Neural progenitor cell (in vitro differentiated cells): Measurements from ENCODE around the gene FGF23. TPM values are rescaled to one million over a fixed set of nuclear protein-coding genes. Genes with fewer than 3 reads are reported as not detected.

Experiments used
- DNase-seq: peaks from one replicate; pipeline ENCODE4 v3.0.0-alpha.2; 2016; ENCODE audit warnings: low spot score
- H2AFZ ChIP-seq: fragments of 200-600 bp; sonication (generic); replicated peaks from 2 replicates; pipeline ENCODE4 v1.6.1; 2016; ENCODE audit warnings: antibody characterized with exemption
- H3F3A ChIP-seq: fragments of 200-600 bp; sonication (generic); 2 replicates; pipeline ENCODE4 v1.6.1; 2016; ENCODE audit warnings: antibody characterized with exemption, low read depth
- H3K27ac ChIP-seq: fragments of 200-600 bp; sonication (generic); 2 replicates; pipeline ENCODE4 v1.5.1; 2016; ENCODE audit warnings: mild to moderate bottlenecking
- H3K27me3 ChIP-seq: fragments of 200-600 bp; sonication (generic); 2 replicates; pipeline ENCODE4 v1.6.1; 2016; ENCODE audit warnings: mild to moderate bottlenecking, moderate library complexity
- H3K36me3 ChIP-seq: fragments of 200-600 bp; sonication (generic); 2 replicates; pipeline ENCODE4 v1.5.1; 2016
- H3K4me1 ChIP-seq: fragments of 200-600 bp; sonication (generic); 2 replicates; pipeline ENCODE4 v1.6.1; 2016; ENCODE audit warnings: mixed run types
- H3K4me2 ChIP-seq: fragments of 200-600 bp; sonication (generic); 2 replicates; pipeline ENCODE4 v1.6.1; 2016
- H3K4me3 ChIP-seq: fragments of 200-600 bp; sonication (generic); 2 replicates; pipeline ENCODE4 v1.5.1; 2016
- H3K79me2 ChIP-seq: fragments of 200-600 bp; sonication (generic); 2 replicates; pipeline ENCODE4 v1.6.1; 2016; ENCODE audit warnings: low read depth
- H3K9ac ChIP-seq: fragments of 200-600 bp; sonication (generic); 2 replicates; pipeline ENCODE4 v1.6.1; 2016
- H3K9me3 ChIP-seq: fragments of 200-600 bp; sonication (generic); 2 replicates; pipeline ENCODE4 v1.5.1; 2016; ENCODE audit warnings: low read depth
- H4K20me1 ChIP-seq: fragments of 200-600 bp; sonication (generic); 2 replicates; pipeline ENCODE4 v1.6.1; 2016; ENCODE audit warnings: low read depth
- H3K27ac Mint-ChIP-seq: 3 replicates; pipeline ENCODE4 v1.8.0; 2021; ENCODE audit warnings: mixed read lengths
- H3K27me3 Mint-ChIP-seq: 2 replicates; pipeline ENCODE4 v1.8.0; 2022; ENCODE audit warnings: low read depth, mild to moderate bottlenecking, inconsistent platforms, moderate library complexity, mixed read lengths; ENCODE audit not compliant: insufficient read depth
- H3K36me3 Mint-ChIP-seq: 3 replicates; pipeline ENCODE4 v1.8.0; 2021; ENCODE audit warnings: mixed read lengths
- H3K4me1 Mint-ChIP-seq: 3 replicates; pipeline ENCODE4 v1.8.0; 2021; ENCODE audit warnings: mixed read lengths
- H3K4me3 Mint-ChIP-seq: 3 replicates; pipeline ENCODE4 v1.8.0; 2021; ENCODE audit warnings: mild to moderate bottlenecking, moderate library complexity, mixed read lengths
- H3K9me3 Mint-ChIP-seq: 3 replicates; pipeline ENCODE4 v1.8.0; 2020; ENCODE audit warnings: mixed read lengths
- CTCF ChIP-seq: fragments of 200-600 bp; sonication (generic); IDR thresholded peaks from 2 replicates; pipeline ENCODE4 v1.5.1; 2017; ENCODE audit warnings: antibody characterized with exemption, mild to moderate bottlenecking
- EZH2 ChIP-seq: fragments of 200-600 bp; sonication (generic); IDR thresholded peaks from 2 replicates; pipeline ENCODE4 v1.6.1; 2017; ENCODE audit warnings: antibody characterized with exemption, mild to moderate bottlenecking, moderate library complexity
- EZH2phosphoT487 ChIP-seq: fragments of 200-600 bp; sonication (generic); IDR thresholded peaks from 2 replicates; pipeline ENCODE4 v1.6.1; 2017; ENCODE audit warnings: antibody characterized with exemption
- total RNA-seq: library from RNA; depleted of rRNA; stranded (reverse); fragments of >200 nt; gene quantifications from 2 replicates; pipeline ENCODE4 v1.2.3, GENCODE V29; 2015; ENCODE audit warnings: low replicate concordance

The FGF23 gene
- total RNA-seq, 1 donor from 2014 or later: 0.58 TPM

- Histone ChIP-seq H3K9me3 (no peaks in the 10 kb centered on the region), H2AFZ (no peak overlapping the region), H3K4me3 (no peak overlapping the region), H3K27ac (no peak overlapping the region), H3K27me3 (no peaks in the 10 kb centered on the region), H3F3A (no peaks in the 10 kb centered on the region), H3K9ac (no peak overlapping the region), H4K20me1 (no peaks in the 10 kb centered on the region), H3K36me3 (no peaks in the 10 kb centered on the region), H3K4me2 (no peak overlapping the region), H3K4me1 (peaks cover 3% of the 10 kb centered on the region), H3K79me2 (no peaks in the 10 kb centered on the region)
- no peak for TF ChIP-seq CTCF
- no peak for TF ChIP-seq EZH2phosphoT487
- TF ChIP-seq EZH2: no peak
- H3K4me1 Mint-ChIP-seq: peaks cover 13% of the 10 kb centered on the region
- H3K36me3 Mint-ChIP-seq: no peaks in the 10 kb centered on the region
- no peak overlapping the region for H3K4me3 Mint-ChIP-seq
- DNase-seq: no peak
- H3K27me3 Mint-ChIP-seq: peaks cover 3% of the 10 kb centered on the region
- H3K9me3 Mint-ChIP-seq: no peaks in the 10 kb centered on the region
- no peak overlapping the region for H3K27ac Mint-ChIP-seq
These were observed 43.5 kb upstream of the FGF23 start for GRCh38 chr12:4422985-4423384.

- no peaks in the 10 kb centered on the region for H3K36me3 Mint-ChIP-seq
- H3K9me3 ChIP-seq: no peaks in the 10 kb centered on the region
These were observed 42.1 kb upstream of the FGF23 start for GRCh38 chr12:4421590-4422031.

GRCh38 chr12:4420138-4420670 lies 40.7 kb upstream of the FGF23 start:
- Histone ChIP-seq H3K4me3 (no peak overlapping the region), H3K9ac (no peak overlapping the region), H3F3A (peaks cover 10% of the 10 kb centered on the region), H3K79me2 (no peaks in the 10 kb centered on the region), H3K4me2 (no peak overlapping the region), H3K9me3 (no peaks in the 10 kb centered on the region), H3K36me3 (no peaks in the 10 kb centered on the region), H2AFZ (no peak overlapping the region), H3K4me1 (peaks cover 15% of the 10 kb centered on the region), H3K27me3 (no peaks in the 10 kb centered on the region), H3K27ac (no peak overlapping the region), H4K20me1 (no peaks in the 10 kb centered on the region)
- no peak for DNase-seq
- H3K4me3 Mint-ChIP-seq: no peak overlapping the region
- H3K36me3 Mint-ChIP-seq: no peaks in the 10 kb centered on the region
- TF ChIP-seq EZH2phosphoT487 (no peak), EZH2 (no peak), CTCF (no peak)
- H3K4me1 Mint-ChIP-seq: peaks cover 25% of the 10 kb centered on the region
- H3K27me3 Mint-ChIP-seq: peaks cover 8% of the 10 kb centered on the region
- H3K9me3 Mint-ChIP-seq: no peaks in the 10 kb centered on the region
- H3K27ac Mint-ChIP-seq: no peak overlapping the region

More at GRCh38 chr12:4421590-4422031, 42.1 kb upstream of the FGF23 start:
- Histone ChIP-seq H3K9ac (no peak overlapping the region), H3K79me2 (no peaks in the 10 kb centered on the region), H2AFZ (no peak overlapping the region), H3K4me1 (peaks cover 15% of the 10 kb centered on the region), H3K4me3 (no peak overlapping the region), H4K20me1 (no peaks in the 10 kb centered on the region), H3K36me3 (no peaks in the 10 kb centered on the region), H3K27me3 (no peaks in the 10 kb centered on the region), H3K27ac (no peak overlapping the region), H3F3A (peaks cover 10% of the 10 kb centered on the region), H3K4me2 (no peak overlapping the region)
- peak; percentile 83 for DNase-seq
- Mint-ChIP-seq H3K27me3 (peaks cover 5% of the 10 kb centered on the region), H3K4me3 (no peak overlapping the region), H3K27ac (no peak overlapping the region), H3K4me1 (peaks cover 25% of the 10 kb centered on the region), H3K9me3 (no peaks in the 10 kb centered on the region)
- TF ChIP-seq EZH2phosphoT487 (no peak), CTCF (peak; percentile 80)
